Transverse colon (tissue), 4 donors: ENCODE results near the gene RUNX1. TPM values are rescaled to one million over a fixed set of nuclear protein-coding genes. Genes with fewer than 3 reads are reported as not detected.

Experiments used
- DNase-seq: peaks from one replicate; pipeline ENCODE4 v3.0.0-alpha.2; 2019
- H3K27ac ChIP-seq, 4 donors: fragments of 200-600 bp; sonication (generic); 2 replicates each; pipeline ENCODE4 v1.5.1; 2016 to 2018; ENCODE audit warnings: inconsistent platforms in 4 of 4
- H3K27me3 ChIP-seq: fragments of 200-600 bp; sonication (generic); 2 replicates; pipeline ENCODE4 v1.5.1; 2017; ENCODE audit warnings: inconsistent platforms
- H3K36me3 ChIP-seq, 4 donors: fragments of 200-600 bp; sonication (generic); 2 replicates each; pipeline ENCODE4 v1.5.1; 2017 to 2019; ENCODE audit warnings: inconsistent platforms in 4 of 4
- H3K4me1 ChIP-seq, 4 donors: fragments of 200-600 bp; sonication (generic); 2 replicates each; pipeline ENCODE4 v1.5.1; 2017 to 2020; ENCODE audit warnings: inconsistent platforms in 4 of 4
- H3K4me3 ChIP-seq, 4 donors: fragments of 200-600 bp; sonication (generic); 1 replicate in 1 of 4; 2 replicates in 3 of 4; pipeline versions ENCODE4 v1.5.1 to v1.6.1; 2017 to 2019; ENCODE audit warnings: inconsistent platforms in 4 of 4
- H3K9me3 ChIP-seq, 2 donors: fragments of 200-600 bp; sonication (generic); 2 replicates each; pipeline ENCODE4 v1.5.1; 2017 to 2019; ENCODE audit warnings: inconsistent platforms in 2 of 2
- CTCF ChIP-seq, 5 experiments: fragments of 200-600 bp in 3 of 5; fragments of 450-650 bp in 2 of 5; sonication (generic) in 3 of 5; IDR thresholded peaks; 1 replicate in 2 of 5; 2 replicates in 3 of 5; pipeline ENCODE4 v1.5.1; 2016 to 2017; ENCODE audit warnings: antibody characterized with exemption in 5 of 5, inconsistent platforms in 3 of 5, mild to moderate bottlenecking in 2 of 5, moderate library complexity in 1 of 5
- EP300 ChIP-seq: sonication (generic); formaldehyde crosslinking; IDR thresholded peaks from one replicate; pipeline ENCODE4 v1.6.1; 2017; ENCODE audit warnings: antibody characterized with exemption, low read depth
- POLR2A ChIP-seq: fragments of 450-650 bp; IDR thresholded peaks from one replicate; pipeline ENCODE4 v1.6.1; 2016; ENCODE audit warnings: antibody characterized with exemption, mild to moderate bottlenecking, moderate library complexity
- POLR2AphosphoS5 ChIP-seq, 3 donors: sonication (generic); formaldehyde crosslinking; IDR thresholded peaks; one replicate each; pipeline ENCODE4 v1.6.1; 2016; ENCODE audit warnings: antibody characterized with exemption in 3 of 3
- WGBS, 2 donors: methylation state at CpG; one replicate each; pipeline ENCODE4 v1.1.5; 2018; ENCODE audit warnings: low coverage in 1 of 2; 5-methylcytosine and 5-hydroxymethylcytosine counted together
- in situ Hi-C, 4 donors: fragments of 200-750 bp; cut with MboI; loops; one replicate each; pipeline versions ENCODE4 v1.15.0 to v1.15.1; 2017; ENCODE audit warnings: low sequenced_read_pairs in 3 of 4, low pct_ligation_motif_present in 1 of 4, low pct_unique_long_range_greater_than_20kb in 1 of 4
- intact Hi-C: fragments of 100-400 bp; cut with DNase I; formaldehyde crosslinking; loops from one replicate; pipeline ENCODE4 v1.15.1; 2023; ENCODE audit warnings: low total_unique reads
- total RNA-seq, 4 donors: library from RNA; depleted of rRNA; stranded (reverse); fragments of >200 nt; gene quantifications; one replicate each; pipeline ENCODE4 v1.1.0, GENCODE V29; 2016

The RUNX1 gene
- total RNA-seq, 4 donors from 2014 or later, result 8.3 to 60.1 (median 34.7) TPM

- intact Hi-C loops, result no loop called here
- Histone ChIP-seq H3K36me3 (no peaks in the 10 kb centered on the region), H3K9me3 (no peaks in the 10 kb centered on the region), H3K4me3 (no peak overlapping the region), H3K27ac (no peak overlapping the region), H3K4me1 (peaks cover 0 to 7% (median 2%) of the 10 kb centered on the region in 4 donors), H3K27me3 (no peaks in the 10 kb centered on the region)
- in situ Hi-C loops, result loop anchor here in 1 of 4 donors (25.0 kb wide), 1 partner anchor 116 kb away; no protein-coding TSS in a partner anchor
- DNase-seq, result no peak
- no peak for TF ChIP-seq CTCF (IDR thresholded peaks at IDR 0.05)
- TF ChIP-seq POLR2AphosphoS5 (IDR thresholded peaks at IDR 0.05), result no peak
- no peak for TF ChIP-seq POLR2A
- no peak for TF ChIP-seq EP300
- WGBS, 2 donors, result 76 to 100% methylated on average over 1 to 2 of the region's 2 CpGs
These were observed 22.2 kb upstream of the RUNX1 start for GRCh38 chr21:35071347-35071746.

DNA sequence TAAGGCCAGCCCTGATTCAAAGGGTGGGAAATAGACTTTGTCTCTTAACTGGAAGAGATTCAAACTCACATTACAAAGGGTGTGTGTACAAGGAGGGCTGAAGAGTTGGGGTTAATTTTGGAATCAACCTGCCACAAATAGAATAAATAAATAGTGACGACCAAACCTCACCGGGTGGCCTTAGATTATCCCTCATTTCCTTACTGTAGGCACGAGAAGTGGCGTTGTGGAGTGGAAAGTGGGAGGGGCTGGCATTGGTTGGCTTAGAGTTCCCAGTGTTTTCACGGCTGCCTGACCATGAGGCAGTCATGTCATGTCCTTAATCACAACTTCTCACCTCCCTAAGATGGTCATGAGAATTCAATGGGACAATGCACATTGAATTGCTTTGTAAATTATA, 21.3 kb upstream of the RUNX1 start:
- H3K36me3 ChIP-seq, result no peaks in the 10 kb centered on the region
- intact Hi-C loops (no loop called here), in situ Hi-C loops (loop anchor here in 1 of 4 donors (25.0 kb wide), 1 partner anchor 117 kb away; no protein-coding TSS in a partner anchor)
- DNase-seq, result no peak
- no peak overlapping the region for H3K4me3 ChIP-seq
- peaks cover 0 to 7% (median 2%) of the 10 kb centered on the region in 4 donors for H3K4me1 ChIP-seq
- WGBS, 2 donors, result 59 to 81% methylated on average over 4 to 5 of the region's 5 CpGs
- TF ChIP-seq POLR2AphosphoS5 (IDR thresholded peaks at IDR 0.05) (no peak), EP300 (no peak), POLR2A (no peak), CTCF (IDR thresholded peaks at IDR 0.05) (no peak)
- no peaks in the 10 kb centered on the region for H3K9me3 ChIP-seq
- H3K27ac ChIP-seq, result no peak overlapping the region
- H3K27me3 ChIP-seq, result no peaks in the 10 kb centered on the region

GRCh38 chr21:35066824-35067223, 17.7 kb upstream of the RUNX1 start:
- Histone ChIP-seq H3K27me3 (no peaks in the 10 kb centered on the region), H3K36me3 (no peaks in the 10 kb centered on the region), H3K4me1 (no peaks in the 10 kb centered on the region), H3K27ac (no peak overlapping the region), H3K4me3 (no peak overlapping the region), H3K9me3 (no peaks in the 10 kb centered on the region)
- no peak for DNase-seq
- intact Hi-C loops (no loop called here), in situ Hi-C loops (loop anchor here in 1 of 4 donors (25.0 kb wide), 1 partner anchor 120 kb away; no protein-coding TSS in a partner anchor)
- 86 to 100% methylated on average over 4 of the region's 4 CpGs for WGBS, 2 donors
- TF ChIP-seq POLR2A (no peak), POLR2AphosphoS5 (IDR thresholded peaks at IDR 0.05) (no peak), EP300 (no peak), CTCF (IDR thresholded peaks at IDR 0.05) (no peak)

- in situ Hi-C loops (loop anchor here in 1 of 4 donors (25.0 kb wide), 1 partner anchor 124 kb away; no protein-coding TSS in a partner anchor), intact Hi-C loops (no loop called here)
- Histone ChIP-seq H3K4me1 (no peaks in the 10 kb centered on the region), H3K36me3 (no peaks in the 10 kb centered on the region), H3K27ac (no peak overlapping the region), H3K9me3 (no peaks in the 10 kb centered on the region), H3K27me3 (no peaks in the 10 kb centered on the region), H3K4me3 (no peak overlapping the region)
- TF ChIP-seq POLR2AphosphoS5 (IDR thresholded peaks at IDR 0.05), result no peak
- TF ChIP-seq POLR2A, result no peak
- TF ChIP-seq CTCF (IDR thresholded peaks at IDR 0.05), result no peak
- TF ChIP-seq EP300, result no peak
- no peak for DNase-seq
- 35 to 59% methylated on average over 3 to 6 of the region's 6 CpGs for WGBS, 2 donors
These were observed 14.5 kb upstream of the RUNX1 start for GRCh38 chr21:35063428-35064172.
